ENCODE measurements around the gene CEBPZ.
"Not testable (repeated sequence)": the region's sequence is repeated elsewhere in the genome, so short reads cannot be mapped to it uniquely, and the experiment has no call there.

CEBPZ gene

GRCh38 chr2:37223131-37223530, 8.3 kb downstream of the CEBPZ start:
- DNase-seq (ENCODE audit: low read depth) = no peak

GRCh38 chr2:37219046-37219445, 12.3 kb downstream of the CEBPZ start:
- DNase-seq (ENCODE audit: low read depth) = no peak

- no peak for DNase-seq (ENCODE audit: low read depth)
These were observed 16.1 kb downstream of the CEBPZ start for GRCh38 chr2:37215250-37215649.

- no peak for DNase-seq (ENCODE audit: low read depth)
These were observed 19.5 kb downstream of the CEBPZ start for GRCh38 chr2:37211939-37212338.

GRCh38 chr2:37211212-37211611, 20.2 kb downstream of the CEBPZ start:
- DNase-seq (ENCODE audit: low read depth) = no peak

GRCh38 chr2:37206760-37207159, 24.6 kb downstream of the CEBPZ start:
- DNase-seq (ENCODE audit: low read depth) = not testable (repeated sequence)

- DNase-seq (ENCODE audit: low read depth) = no peak
These were observed 25.6 kb downstream of the CEBPZ start for GRCh38 chr2:37205689-37206341.

- DNase-seq (ENCODE audit: low read depth) = not testable (repeated sequence)
These were observed 26.2 kb downstream of the CEBPZ start for GRCh38 chr2:37205071-37205661.

- no peak for DNase-seq (ENCODE audit: low read depth)
These were observed 27.7 kb downstream of the CEBPZ start for GRCh38 chr2:37203708-37204107.

- no peak for DNase-seq (ENCODE audit: low read depth)
These were observed 29.6 kb downstream of the CEBPZ start for GRCh38 chr2:37201766-37202165.

GRCh38 chr2:37201208-37201607, 30.2 kb downstream of the CEBPZ start:
- DNase-seq (ENCODE audit: low read depth) = no peak

- DNase-seq (ENCODE audit: low read depth) = no peak
These were observed 32.7 kb downstream of the CEBPZ start for GRCh38 chr2:37198681-37199065.

GRCh38 chr2:37196320-37197195, 34.8 kb downstream of the CEBPZ start, which contains the start of gene CEBPZOS:
Gene CEBPZOS, plus strand, starts transcription at chr2:37196496. Its CDS starts 3,209 bp downstream, at chr2:37199705.
- peak; percentile 23 for DNase-seq (ENCODE audit: low read depth)

GRCh38 chr2:37195862-37196319, 35.5 kb downstream of the CEBPZ start:
- DNase-seq (ENCODE audit: low read depth) = not testable (repeated sequence)

GRCh38 chr2:37192551-37192950, 38.8 kb downstream of the CEBPZ start:
- DNase-seq (ENCODE audit: low read depth) = no peak

GRCh38 chr2:37191747-37192146, 39.6 kb downstream of the CEBPZ start:
- no peak for DNase-seq (ENCODE audit: low read depth)

- no peak for DNase-seq (ENCODE audit: low read depth)
These were observed 40.1 kb downstream of the CEBPZ start for GRCh38 chr2:37191253-37191652.

GRCh38 chr2:37190290-37190689, 41.1 kb downstream of the CEBPZ start:
- DNase-seq (ENCODE audit: low read depth) = no peak

- peak; percentile 57 for DNase-seq (ENCODE audit: low read depth)
These were observed 41.8 kb downstream of the CEBPZ start for GRCh38 chr2:37189452-37190153.

- no peak for DNase-seq (ENCODE audit: low read depth)
These were observed 42.8 kb downstream of the CEBPZ start, which contains the start of gene SULT6B1 for GRCh38 chr2:37188570-37188969. Gene SULT6B1, minus strand, starts transcription at chr2:37188670. Its CDS starts 30 bp downstream, at chr2:37188640.

GRCh38 chr2:37181726-37182684, 49.4 kb downstream of the CEBPZ start:
- no peak for DNase-seq (ENCODE audit: low read depth)

All from GM04503 (cell line).